ENCODE measurements around the gene FHIP1B. TPM values are rescaled to one million over a fixed set of nuclear protein-coding genes. Genes with fewer than 3 reads are reported as not detected.
"Not testable (repeated sequence)": the region's sequence is repeated elsewhere in the genome, so short reads cannot be mapped to it uniquely, and the experiment has no call there.

FHIP1B gene
- total RNA-seq, 1 experiment from 2014 or later: 32.1 TPM

GRCh38 chr11:6280809-6281208 is 46.4 kb upstream of the FHIP1B start:
- H3K4me2 ChIP-seq (ENCODE audit: low read length); ATAC-seq; H3K27ac ChIP-seq (ENCODE audit: low read depth, low read length); H3K9ac ChIP-seq (ENCODE audit: low read length); RAD21 ChIA-PET (ENCODE audit: low non-redundant PET in 1 of 2, low total read pairs in 2 of 2, uncharacterized antibody in 2 of 2, unreplicated experiment in 2 of 2); intact Hi-C loops (cut with micrococcal nuclease); BruUV-seq (replicated peaks); H4K20me1 ChIP-seq (ENCODE audit: insufficient read depth); H3K4me3 ChIP-seq (replicated peaks in 1 of 2; ENCODE audit: low read depth in 1 of 2, low read length in 2 of 2); H3K4me1 ChIP-seq (ENCODE audit: control insufficient read depth in 1 of 2, insufficient read depth in 2 of 2, low read length in 2 of 2); H3K36me3 ChIP-seq (ENCODE audit: control insufficient read depth in 1 of 2, insufficient read depth in 2 of 2, low read length in 2 of 2); DNase-seq (ENCODE audit: low read depth, low spot score); H3K79me2 ChIP-seq (ENCODE audit: insufficient read depth, low read length); POLR2A ChIA-PET; H3K9me2 ChIP-seq (ENCODE audit: insufficient read depth); H3K9me3 ChIP-seq (ENCODE audit: control insufficient read depth in 1 of 2, insufficient read depth in 1 of 2, low read depth in 1 of 2, low read length in 2 of 2); H2AFZ ChIP-seq (ENCODE audit: low read depth, low read length, poor library complexity, severe bottlenecking): not testable (repeated sequence)
- CTCF ChIA-PET: interaction anchor here (3.9 kb wide), 1 partner anchor 30 kb away, joined by 22 read pairs; no protein-coding TSS in a partner anchor
- H3K27me3 ChIP-seq (ENCODE audit: insufficient read depth, low read length): peaks cover 15% of the 10 kb centered on the region; the same call in 1 of the 2 replicates

DNA sequence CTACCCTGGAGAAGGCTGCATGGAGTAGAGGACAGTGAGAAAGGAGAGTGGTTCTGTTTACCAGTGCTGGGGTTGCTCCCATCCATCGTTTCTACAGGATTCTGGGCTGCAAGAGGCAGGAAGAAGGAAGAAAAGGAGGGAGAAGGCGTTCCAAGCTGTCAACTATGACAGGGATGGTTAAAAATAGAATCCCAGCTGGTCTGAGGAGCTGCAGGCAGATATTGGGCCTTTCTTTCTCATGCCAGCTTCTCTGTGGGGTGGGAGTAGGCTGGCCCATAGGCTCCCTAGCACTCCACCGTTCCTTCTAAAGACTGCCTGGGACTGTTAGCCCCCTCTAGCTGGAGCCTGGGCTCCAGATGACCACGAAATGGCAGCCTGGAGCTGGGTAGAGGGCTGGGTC is 38.8 kb upstream of the FHIP1B start:
- no peaks in the 10 kb centered on the region for H4K20me1 ChIP-seq (ENCODE audit: insufficient read depth)
- H2AFZ ChIP-seq (ENCODE audit: low read depth, low read length, poor library complexity, severe bottlenecking): no peak overlapping the region
- no peak overlapping the region for H3K9ac ChIP-seq (ENCODE audit: low read length)
- no TSS peak for BruUV-seq (replicated peaks)
- TF ChIP-seq FOSL1 (IDR thresholded peaks at IDR 0.05; ENCODE audit: low read depth) (no peak), ZFX (IDR thresholded peaks at IDR 0.05) (no peak), YY1 (IDR thresholded peaks at IDR 0.05; ENCODE audit: extremely low read depth, insufficient replicate concordance, low read depth, low read length) (no peak), POLR2A (IDR thresholded peaks at IDR 0.05; ENCODE audit: borderline replicate concordance, extremely low read depth, insufficient read depth, insufficient read length) (no peak), EGR1 (IDR thresholded peaks at IDR 0.05; ENCODE audit: low read depth) (no peak), CTCF (IDR thresholded peaks at IDR 0.05 in 2 of 3, conservative IDR thresholded peaks at IDR 0.05 in 1 of 3; ENCODE audit: borderline replicate concordance in 1 of 3, insufficient read depth in 1 of 3, low read depth in 2 of 3, low read length in 2 of 3) (no peak), SRF (IDR thresholded peaks at IDR 0.05; ENCODE audit: low read depth) (no peak), CEBPB (IDR thresholded peaks at IDR 0.05; ENCODE audit: low read depth) (no peak), ZBTB33 (IDR thresholded peaks at IDR 0.05; ENCODE audit: extremely low read depth, insufficient replicate concordance, low read length) (no peak), EZH2phosphoT487 (IDR thresholded peaks at IDR 0.05; ENCODE audit: borderline replicate concordance) (no peak)
- TF ChIP-seq, protein P1, sequence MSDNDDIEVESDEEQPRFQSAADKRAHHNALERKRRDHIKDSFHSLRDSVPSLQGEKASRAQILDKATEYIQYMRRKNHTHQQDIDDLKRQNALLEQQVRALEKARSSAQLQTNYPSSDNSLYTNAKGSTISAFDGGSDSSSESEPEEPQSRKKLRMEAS (IDR thresholded peaks at IDR 0.05): no peak
- peaks cover 4% of the 10 kb centered on the region; the same call in 1 of the 2 replicates for H3K27me3 ChIP-seq (ENCODE audit: insufficient read depth, low read length)
- intact Hi-C loops (cut with micrococcal nuclease): no loop called here
- no peak overlapping the region for H3K4me3 ChIP-seq (replicated peaks in 1 of 2; ENCODE audit: low read depth in 1 of 2, low read length in 2 of 2)
- no peak overlapping the region for H3K27ac ChIP-seq (ENCODE audit: low read depth, low read length)
- ChIA-PET CTCF (interaction anchor here (1.2 to 1.3 kb wide), 2 partner anchors 9 to 22 kb away, joined by 6 read pairs; no protein-coding TSS in a partner anchor), POLR2A (interaction anchor here (0.5 kb wide), 1 partner anchor 14 kb away, joined by 5 read pairs; no protein-coding TSS in a partner anchor), RAD21 (ENCODE audit: low non-redundant PET in 1 of 2, low total read pairs in 2 of 2, uncharacterized antibody in 2 of 2, unreplicated experiment in 2 of 2) (no interaction called here)
- no peaks in the 10 kb centered on the region for H3K9me3 ChIP-seq (ENCODE audit: control insufficient read depth in 1 of 2, insufficient read depth in 1 of 2, low read depth in 1 of 2, low read length in 2 of 2)
- no peaks in the 10 kb centered on the region for H3K4me1 ChIP-seq (ENCODE audit: control insufficient read depth in 1 of 2, insufficient read depth in 2 of 2, low read length in 2 of 2)
- no peaks in the 10 kb centered on the region for H3K36me3 ChIP-seq (ENCODE audit: control insufficient read depth in 1 of 2, insufficient read depth in 2 of 2, low read length in 2 of 2)
- DNase-seq (ENCODE audit: low read depth, low spot score) (no peak), ATAC-seq (no peak)
- H3K79me2 ChIP-seq (ENCODE audit: insufficient read depth, low read length): no peaks in the 10 kb centered on the region
- no peaks in the 10 kb centered on the region for H3K9me2 ChIP-seq (ENCODE audit: insufficient read depth)
- no peak overlapping the region for H3K4me2 ChIP-seq (ENCODE audit: low read length)

All from HCT116 (cell line).